K562 (cell line): ENCODE results near the gene EDARADD.

Source experiments
- BRD4 ChIP-seq: fragments of 200-600 bp; sonication (generic); IDR thresholded peaks from 2 replicates; pipeline ENCODE4 v1.6.1; 2017; ENCODE audit warnings: inconsistent platforms
- CTCF ChIP-seq, 3 experiments: IDR thresholded peaks in 2 of 3; conservative IDR thresholded peaks in 1 of 3; 2 replicates each; pipeline ENCODE4 v1.5.1; 2011 to 2012; ENCODE audit warnings: low read length in 3 of 3, mild to moderate bottlenecking in 3 of 3, control low read depth in 2 of 3, improper control_type of control experiment in 1 of 3, inconsistent platforms in 1 of 3, low read depth in 1 of 3, mixed read lengths in 1 of 3, moderate library complexity in 1 of 3; ENCODE audit not compliant: insufficient read depth in 2 of 3
- DACH1 ChIP-seq: fragments of 450-650 bp; IDR thresholded peaks from 2 replicates; pipeline ENCODE4 v1.6.1; 2018; ENCODE audit not compliant: partially characterized antibody
- EZH2 ChIP-seq: IDR thresholded peaks from 2 replicates; pipeline ENCODE4 v1.6.1; 2012; ENCODE audit warnings: low read depth, mild to moderate bottlenecking, inconsistent platforms, low read length, borderline replicate concordance
- KDM1A ChIP-seq, 2 experiments: fragments of 450-650 bp; IDR thresholded peaks; 2 replicates each; pipeline ENCODE4 v1.6.1; 2016; ENCODE audit warnings: mild to moderate bottlenecking in 2 of 2
- LCOR ChIP-seq: sonication (generic); formaldehyde crosslinking; IDR thresholded peaks from 2 replicates; pipeline ENCODE4 v1.8.0; 2022; ENCODE audit warnings: mild to moderate bottlenecking, missing genetic modification reagents
- NCOA6 ChIP-seq: fragments of 450-650 bp; IDR thresholded peaks from 2 replicates; pipeline ENCODE4 v1.6.1; 2017; ENCODE audit warnings: mild to moderate bottlenecking
- PHF21A ChIP-seq: fragments of 450-650 bp; IDR thresholded peaks from 2 replicates; pipeline ENCODE4 v1.6.1; 2017; ENCODE audit warnings: low read depth, borderline replicate concordance
- SMAD4 ChIP-seq: fragments of 250-450 bp; sonication (Bioruptor Pico); conservative IDR thresholded peaks from 2 replicates; pipeline ENCODE4 v1.8.0; 2021; ENCODE audit warnings: inconsistent platforms, mild to moderate bottlenecking, moderate library complexity
- TSC22D4 ChIP-seq: fragments of 450-650 bp; IDR thresholded peaks from 2 replicates; pipeline ENCODE4 v1.6.1; 2016; ENCODE audit warnings: missing genetic modification characterization, missing biosample characterization, control low read depth
- YY1 ChIP-seq, 3 experiments: IDR thresholded peaks; 2 replicates each; pipeline ENCODE4 v1.6.1; 2011; ENCODE audit warnings: low read length in 2 of 3, mild to moderate bottlenecking in 2 of 3, moderate library complexity in 2 of 3, borderline replicate concordance in 1 of 3, control low read depth in 1 of 3, low read depth in 1 of 3; ENCODE audit not compliant: insufficient read depth in 3 of 3, insufficient replicate concordance in 2 of 3, control insufficient read depth in 1 of 3, insufficient read length in 1 of 3; ENCODE audit errors: extremely low read depth in 1 of 3
- TF ChIP-seq, protein P1 (sequence below): fragments of 250-450 bp; sonication (Bioruptor Pico); IDR thresholded peaks from 2 replicates; pipeline ENCODE4 v1.4.0; 2020

DNA sequence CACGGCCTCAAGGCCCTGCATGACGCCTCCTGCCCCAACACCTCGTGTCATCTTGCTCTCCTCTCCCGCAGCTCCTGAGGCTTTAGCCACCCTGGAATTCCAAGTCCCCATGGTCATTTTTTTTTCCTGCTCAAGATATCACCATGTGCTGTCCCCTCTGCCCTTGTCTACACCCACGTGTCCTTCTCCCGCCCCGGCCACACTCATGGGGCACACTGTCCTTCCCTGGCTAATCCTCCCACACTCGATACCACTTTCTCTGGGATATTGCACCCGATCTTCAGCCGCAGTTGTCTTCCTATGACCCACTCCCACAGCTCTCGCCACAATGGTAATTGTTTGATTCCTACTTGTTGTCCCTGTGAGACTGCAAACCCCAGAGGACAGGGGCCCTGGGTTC, 100.0 kb downstream of the EDARADD start:
- TF ChIP-seq SMAD4 (CRISPR knock-in tag), result no peak
- no peak for TF ChIP-seq EZH2
- TF ChIP-seq LCOR, result no peak
- no peak for TF ChIP-seq DACH1
- TF ChIP-seq, protein P1, sequence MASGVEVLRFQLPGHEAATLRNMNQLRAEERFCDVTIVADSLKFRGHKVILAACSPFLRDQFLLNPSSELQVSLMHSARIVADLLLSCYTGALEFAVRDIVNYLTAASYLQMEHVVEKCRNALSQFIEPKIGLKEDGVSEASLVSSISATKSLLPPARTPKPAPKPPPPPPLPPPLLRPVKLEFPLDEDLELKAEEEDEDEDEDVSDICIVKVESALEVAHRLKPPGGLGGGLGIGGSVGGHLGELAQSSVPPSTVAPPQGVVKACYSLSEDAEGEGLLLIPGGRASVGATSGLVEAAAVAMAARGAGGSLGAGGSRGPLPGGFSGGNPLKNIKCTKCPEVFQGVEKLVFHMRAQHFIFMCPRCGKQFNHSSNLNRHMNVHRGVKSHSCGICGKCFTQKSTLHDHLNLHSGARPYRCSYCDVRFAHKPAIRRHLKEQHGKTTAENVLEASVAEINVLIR (CRISPR knock-in tag), result no peak
- TF ChIP-seq NCOA6, result no peak
- no peak for TF ChIP-seq PHF21A
- TF ChIP-seq YY1 (IDR thresholded peaks at IDR 0.05; ENCODE audit: borderline replicate concordance in 1 of 3, control insufficient read depth in 1 of 3, extremely low read depth in 1 of 3, insufficient read depth in 3 of 3, insufficient read length in 1 of 3, insufficient replicate concordance in 2 of 3, low read depth in 1 of 3, low read length in 2 of 3), result no peak
- no peak for TF ChIP-seq BRD4
- no peak for TF ChIP-seq CTCF (IDR thresholded peaks at IDR 0.05 in 2 of 3, conservative IDR thresholded peaks at IDR 0.05 in 1 of 3; ENCODE audit: insufficient read depth in 2 of 3, low read depth in 1 of 3, low read length in 3 of 3)
- no peak for TF ChIP-seq KDM1A (IDR thresholded peaks at IDR 0.05)
- no peak for TF ChIP-seq TSC22D4
